IPS-18a (cell line): ENCODE data around the gene CABP7.
"Not testable (repeated sequence)": the region's sequence is repeated elsewhere in the genome, so short reads cannot be mapped to it uniquely, and the experiment has no call there.

Experiments
- H3K27ac ChIP-seq: one replicate; pipeline ENCODE4 v1.5.1; 2013; ENCODE audit warnings: low read length
- H3K27me3 ChIP-seq: one replicate; pipeline ENCODE4 v1.6.1; 2013; ENCODE audit warnings: mild to moderate bottlenecking, low read length; ENCODE audit not compliant: control insufficient read depth, insufficient read depth
- H3K36me3 ChIP-seq: one replicate; pipeline ENCODE4 v1.6.1; 2013; ENCODE audit warnings: low read depth, low read length; ENCODE audit not compliant: control insufficient read depth
- H3K4me1 ChIP-seq: one replicate; pipeline ENCODE4 v1.6.1; 2013; ENCODE audit warnings: low read depth, low read length; ENCODE audit not compliant: control insufficient read depth
- H3K4me3 ChIP-seq: one replicate; pipeline ENCODE4 v1.5.1; 2013; ENCODE audit warnings: low read length
- H3K9ac ChIP-seq: one replicate; pipeline ENCODE4 v1.6.1; 2013; ENCODE audit warnings: mild to moderate bottlenecking, low read length, moderate library complexity
- H3K9me3 ChIP-seq: one replicate; pipeline ENCODE4 v1.6.1; 2013; ENCODE audit warnings: low read depth, low read length; ENCODE audit not compliant: control insufficient read depth

CABP7 gene

DNA sequence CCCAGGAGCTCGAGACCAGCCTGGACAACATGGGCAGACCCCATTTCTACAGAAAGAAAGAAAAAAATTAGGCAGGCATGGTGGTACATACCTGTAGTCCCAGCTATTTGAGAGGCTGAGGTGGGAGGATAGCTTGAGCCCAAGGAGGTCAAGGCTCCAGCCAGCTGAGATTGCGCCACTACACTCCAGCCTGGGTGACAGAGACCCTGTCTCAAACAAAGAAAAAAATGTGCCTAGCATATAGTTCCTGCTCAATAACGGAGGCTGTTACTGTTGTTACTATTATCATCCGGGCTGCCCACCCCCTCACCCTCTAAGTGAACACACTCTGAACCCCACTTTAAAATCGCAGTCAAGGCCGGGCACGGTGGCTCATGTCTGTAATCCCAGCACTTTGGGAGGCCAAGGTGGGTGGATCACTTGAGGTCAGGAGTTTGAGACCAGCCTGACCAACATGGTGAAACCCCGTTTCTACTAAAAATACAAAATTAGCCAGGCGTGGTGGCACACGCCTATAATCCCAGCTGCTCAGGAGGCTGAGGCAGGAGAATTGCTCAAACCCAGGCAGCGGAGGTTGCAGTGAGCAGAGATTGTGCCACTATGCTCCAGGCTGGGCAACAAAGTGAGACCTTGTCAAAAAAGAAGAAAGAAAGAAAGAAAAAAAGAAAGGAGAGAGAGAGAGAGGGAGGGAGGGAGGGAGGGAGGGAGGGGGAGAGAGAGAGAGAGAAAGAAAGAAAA, 35.0 kb downstream of the CABP7 start:
- not testable (repeated sequence) for H3K4me1 ChIP-seq, H3K9ac ChIP-seq, H3K9me3 ChIP-seq, H3K36me3 ChIP-seq, H3K27me3 ChIP-seq, H3K4me3 ChIP-seq, H3K27ac ChIP-seq

DNA sequence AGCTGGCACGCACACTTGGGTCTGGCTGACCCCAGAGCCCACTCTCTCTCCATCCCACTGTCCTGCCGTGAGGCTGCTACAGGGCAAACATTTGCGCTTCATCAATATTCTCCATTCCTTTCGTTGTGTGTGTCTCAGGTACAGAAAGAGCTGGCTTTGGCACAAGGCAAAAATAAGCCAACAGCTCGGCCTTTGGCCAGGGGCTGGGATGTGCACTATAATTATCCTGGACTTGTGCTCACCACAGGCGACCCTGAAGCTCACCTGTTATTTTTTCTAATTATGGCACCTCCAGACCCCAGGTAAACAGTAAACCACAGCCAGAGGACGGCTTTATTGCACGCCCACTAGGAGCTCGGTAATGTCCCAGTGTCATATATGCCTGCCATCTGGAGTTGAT, 36.1 kb downstream of the CABP7 start:
- H3K9me3 ChIP-seq = no peaks in the 10 kb centered on the region
- no peaks in the 10 kb centered on the region for H3K36me3 ChIP-seq
- H3K27me3 ChIP-seq = no peaks in the 10 kb centered on the region
- no peak overlapping the region for H3K4me3 ChIP-seq
- no peaks in the 10 kb centered on the region for H3K4me1 ChIP-seq
- H3K27ac ChIP-seq = no peak overlapping the region
- H3K9ac ChIP-seq = no peak overlapping the region

DNA sequence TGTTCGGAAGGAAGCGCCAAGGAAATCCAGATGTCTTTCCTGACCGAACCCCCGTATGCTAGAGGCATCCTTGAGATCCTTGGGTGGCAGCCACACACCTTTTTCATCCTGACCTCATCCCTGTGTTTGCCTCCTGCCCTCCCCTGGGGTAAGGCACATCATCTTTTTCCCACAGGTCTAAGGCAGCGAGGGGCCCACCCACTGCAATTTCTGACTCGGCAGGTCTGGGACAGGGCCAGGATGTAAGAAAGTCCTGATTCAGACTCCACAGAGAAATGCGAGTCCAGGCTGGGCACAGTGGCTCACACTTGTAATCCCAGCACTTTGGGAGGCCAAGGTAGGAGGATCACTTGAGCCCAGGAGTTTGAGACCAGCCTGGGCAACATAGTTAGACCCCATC, 36.5 kb downstream of the CABP7 start:
- Histone ChIP-seq H3K27me3 (no peaks in the 10 kb centered on the region), H3K9ac (no peak overlapping the region), H3K27ac (no peak overlapping the region), H3K36me3 (no peaks in the 10 kb centered on the region), H3K4me3 (no peak overlapping the region), H3K4me1 (no peaks in the 10 kb centered on the region), H3K9me3 (no peaks in the 10 kb centered on the region)

DNA sequence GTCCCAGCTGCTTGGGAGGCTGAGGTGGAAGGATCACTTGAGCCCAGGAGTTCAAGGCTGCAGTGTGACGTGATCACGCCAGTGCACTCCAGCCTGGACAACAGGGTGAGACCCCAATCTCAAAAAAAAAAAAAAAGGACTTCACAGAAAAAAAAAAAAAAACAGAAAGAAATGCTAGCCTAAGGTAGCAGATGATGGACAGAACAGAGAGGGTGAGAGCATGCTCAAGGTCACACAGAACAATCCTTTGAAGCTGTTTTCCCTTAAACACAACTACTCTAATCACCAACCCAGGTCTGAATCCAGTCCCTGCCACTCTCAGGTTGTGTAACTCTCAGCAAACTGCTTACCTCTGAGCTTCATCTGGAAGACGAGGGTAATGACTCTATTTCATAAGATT, 37.3 kb downstream of the CABP7 start:
- H3K36me3 ChIP-seq = no peaks in the 10 kb centered on the region
- H3K27ac ChIP-seq = no peak overlapping the region
- H3K27me3 ChIP-seq = no peaks in the 10 kb centered on the region
- no peak overlapping the region for H3K4me3 ChIP-seq
- H3K4me1 ChIP-seq = no peaks in the 10 kb centered on the region
- H3K9me3 ChIP-seq = no peaks in the 10 kb centered on the region
- no peak overlapping the region for H3K9ac ChIP-seq

DNA sequence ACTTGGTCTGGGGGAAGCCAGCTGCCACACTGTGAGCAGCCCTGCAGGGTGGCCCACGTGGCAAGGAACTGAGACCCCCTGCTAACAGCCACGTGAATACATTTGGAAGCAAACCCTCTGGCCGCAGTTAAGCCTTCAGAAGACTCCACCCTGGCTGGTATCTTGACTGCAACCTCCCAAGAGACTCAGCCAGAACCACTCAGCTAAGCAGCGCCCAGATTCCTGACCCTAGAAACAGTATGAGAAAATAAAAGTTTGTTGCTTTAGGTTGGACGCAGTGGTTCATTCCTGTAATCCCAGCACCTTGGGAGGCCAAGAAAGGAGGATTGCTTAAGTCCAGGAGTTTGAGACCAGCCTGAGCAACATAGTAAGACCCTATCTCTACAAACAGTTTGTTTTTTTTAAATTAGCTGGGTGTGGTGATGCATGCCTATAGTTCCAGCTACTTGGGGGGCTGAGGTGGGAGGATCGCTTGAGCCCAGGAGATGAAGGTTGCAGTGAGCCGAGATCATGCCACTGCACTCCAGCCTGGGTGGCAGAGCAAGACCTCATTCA, 38.3 kb downstream of the CABP7 start:
- H3K4me1 ChIP-seq = no peaks in the 10 kb centered on the region
- no peaks in the 10 kb centered on the region for H3K36me3 ChIP-seq
- H3K9ac ChIP-seq = no peak overlapping the region
- H3K27me3 ChIP-seq = no peaks in the 10 kb centered on the region
- H3K27ac ChIP-seq = no peak overlapping the region
- no peak overlapping the region for H3K4me3 ChIP-seq
- H3K9me3 ChIP-seq = no peaks in the 10 kb centered on the region

DNA sequence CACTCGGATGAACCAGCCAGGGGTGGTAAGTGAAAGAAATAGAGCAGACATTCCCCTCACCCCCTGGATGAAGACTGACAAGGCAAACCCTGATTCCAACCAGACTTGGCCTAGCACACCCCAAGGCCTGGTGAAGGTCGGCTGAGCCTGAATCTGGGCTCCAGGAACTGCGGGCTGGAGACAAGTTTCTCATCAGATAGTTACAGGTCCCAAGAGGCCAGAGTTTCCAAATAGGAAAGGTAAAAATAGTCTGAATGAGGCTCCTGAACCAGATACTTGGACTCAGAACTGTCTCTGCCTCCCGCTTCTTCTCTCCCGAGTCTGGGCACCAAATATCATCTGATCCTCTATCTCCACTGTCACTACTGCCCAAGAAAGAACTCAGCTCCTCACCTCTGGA, 39.2 kb downstream of the CABP7 start:
- Histone ChIP-seq H3K27ac (no peak overlapping the region), H3K4me1 (no peaks in the 10 kb centered on the region), H3K9ac (no peak overlapping the region), H3K9me3 (no peaks in the 10 kb centered on the region), H3K36me3 (no peaks in the 10 kb centered on the region), H3K27me3 (no peaks in the 10 kb centered on the region), H3K4me3 (no peak overlapping the region)

DNA sequence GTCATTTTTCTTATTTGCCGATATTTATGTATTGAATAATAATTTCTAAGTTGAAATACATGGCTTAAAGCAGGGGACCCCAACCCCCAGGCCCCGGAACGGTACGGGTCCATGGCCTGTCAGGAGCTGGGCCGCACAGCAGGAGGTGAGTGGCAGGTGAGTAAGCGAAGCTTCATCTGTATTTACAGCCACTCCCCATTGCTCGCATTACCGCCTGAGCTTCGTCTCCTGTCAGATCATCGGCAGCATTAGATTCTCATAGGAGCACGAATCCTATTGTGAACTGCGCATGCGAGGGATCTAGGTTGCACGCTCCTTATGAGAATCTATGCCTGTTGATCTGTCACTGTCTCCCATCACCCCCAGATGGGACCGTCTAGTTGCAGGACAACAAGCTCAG, 42.5 kb downstream of the CABP7 start:
- Histone ChIP-seq H3K9ac (no peak overlapping the region), H3K36me3 (no peaks in the 10 kb centered on the region), H3K4me1 (no peaks in the 10 kb centered on the region), H3K4me3 (no peak overlapping the region), H3K27ac (no peak overlapping the region), H3K27me3 (no peaks in the 10 kb centered on the region), H3K9me3 (no peaks in the 10 kb centered on the region)

DNA sequence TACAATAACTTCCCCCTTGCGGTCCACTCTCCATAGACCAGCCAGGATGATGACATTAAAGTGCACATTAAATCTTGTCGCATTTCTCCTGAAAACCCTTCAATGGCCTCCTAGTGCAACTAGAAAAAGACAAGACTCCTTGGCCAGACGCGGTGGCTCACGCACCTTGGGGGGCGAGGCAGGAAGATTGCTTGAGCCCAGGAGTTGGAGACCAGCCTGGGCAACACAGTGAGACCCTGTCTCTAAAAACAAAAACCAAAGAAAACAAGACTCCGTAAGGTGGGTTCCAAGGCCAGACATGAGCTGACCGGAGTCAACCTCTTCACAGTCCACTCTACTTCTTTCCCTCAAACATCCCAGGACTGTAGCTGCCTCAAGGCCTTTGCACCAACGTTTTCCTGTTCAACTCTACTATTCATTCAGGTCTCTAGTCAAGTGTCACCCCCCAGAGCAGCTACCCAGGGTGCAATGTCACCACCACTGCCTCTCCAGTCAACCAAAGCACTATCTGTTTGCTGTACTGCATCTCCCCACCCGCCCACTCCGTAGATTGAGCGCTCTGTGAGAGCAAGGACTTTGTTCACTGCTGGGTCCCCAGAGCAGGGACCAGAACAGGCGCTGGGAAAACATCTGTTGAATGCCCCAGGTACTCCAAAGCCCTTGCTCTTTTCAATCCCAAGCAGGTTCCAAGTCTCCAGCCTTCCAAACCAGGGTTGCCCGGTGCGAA, 46.3 kb downstream of the CABP7 start:
- H3K4me3 ChIP-seq = peak overlapping the region; percentile 86
- peaks cover 24% of the 10 kb centered on the region for H3K36me3 ChIP-seq
- H3K9ac ChIP-seq = peak overlapping the region; percentile 79
- no peaks in the 10 kb centered on the region for H3K9me3 ChIP-seq
- H3K4me1 ChIP-seq = peaks cover 4% of the 10 kb centered on the region
- H3K27ac ChIP-seq = no peak overlapping the region
- no peaks in the 10 kb centered on the region for H3K27me3 ChIP-seq

DNA sequence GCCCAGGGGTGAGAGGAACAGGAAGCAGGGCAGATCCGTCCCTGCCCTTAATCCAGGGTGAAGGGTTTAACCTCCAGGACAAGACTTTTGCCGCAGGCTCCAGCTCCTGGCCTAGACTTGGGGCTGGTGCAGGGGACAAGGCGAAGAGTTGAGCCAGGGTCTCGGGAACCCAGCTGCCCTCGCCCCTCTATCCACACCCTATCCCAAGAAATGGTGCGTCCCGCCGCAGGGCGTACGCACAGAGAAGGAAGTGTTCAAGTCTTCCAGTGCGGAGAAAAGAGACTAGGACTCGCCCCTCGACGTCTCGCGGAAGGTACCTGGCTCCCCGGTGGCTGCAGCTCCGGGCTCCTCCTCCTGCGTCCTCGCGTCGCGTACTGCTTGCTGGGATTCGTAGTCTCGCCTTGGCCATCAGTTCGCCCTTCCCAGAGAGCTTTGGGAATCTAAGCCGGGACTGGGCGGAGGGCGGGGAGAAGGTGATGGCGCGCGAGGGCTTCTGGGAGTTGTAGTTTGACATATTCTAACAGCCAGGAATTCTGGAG, 46.9 kb downstream of the CABP7 start, which contains the start of gene ZMAT5:
TSS of gene ZMAT5 (minus strand) at position 376 of the 539 bp plus-strand sequence. CDS start 18,463 bp downstream, outside the sequence.
- Histone ChIP-seq H3K4me3 (peak within 1 kb of the TSS; percentile 86), H3K4me1 (peaks cover 4% of the 10 kb centered on the region), H3K9ac (peak within 1 kb of the TSS; percentile 79), H3K36me3 (peaks cover 24% of the 10 kb centered on the region), H3K27me3 (no peaks in the 10 kb centered on the region), H3K9me3 (no peaks in the 10 kb centered on the region), H3K27ac (peak within 1 kb of the TSS; percentile 96)

DNA sequence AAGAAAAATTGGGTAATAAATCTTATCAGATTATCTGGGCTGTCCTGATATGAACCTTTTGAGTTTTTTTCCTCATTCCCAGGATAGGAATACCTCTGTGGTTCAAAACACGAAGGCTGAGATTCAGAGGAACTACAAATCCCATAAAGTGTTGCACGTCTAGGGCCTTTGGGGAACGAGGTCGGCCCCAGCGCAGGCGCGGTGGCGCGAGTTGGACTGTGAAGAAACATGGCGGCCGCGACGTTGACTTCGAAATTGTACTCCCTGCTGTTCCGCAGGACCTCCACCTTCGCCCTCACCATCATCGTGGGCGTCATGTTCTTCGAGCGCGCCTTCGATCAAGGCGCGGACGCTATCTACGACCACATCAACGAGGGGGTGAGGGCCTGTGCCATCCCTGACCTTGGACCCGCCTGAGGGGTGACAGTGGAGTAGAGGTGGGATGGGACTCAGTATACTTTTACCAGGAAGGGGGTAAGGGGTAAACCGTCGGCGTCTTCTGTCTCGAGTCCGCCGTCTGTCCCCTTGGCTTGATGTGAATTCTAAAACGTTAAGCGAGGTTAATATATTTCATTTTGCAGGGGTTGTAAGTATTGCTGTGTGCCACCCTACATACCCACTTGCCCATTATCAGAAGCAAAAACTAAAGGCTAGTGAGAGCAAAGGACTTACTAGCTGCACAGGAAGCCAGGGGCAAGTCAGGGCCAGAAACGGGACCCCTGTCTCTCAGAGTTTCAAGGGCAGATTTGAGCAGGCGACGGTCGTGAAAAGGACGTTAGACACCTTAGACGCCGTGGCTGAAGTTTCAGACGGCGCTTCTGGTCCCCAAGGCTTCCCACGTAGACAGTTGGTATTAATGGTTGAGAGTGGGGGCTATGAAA, 47.6 kb downstream of the CABP7 start, which contains the start of gene UQCR10:
TSS of gene UQCR10 (plus strand) at position 199 of the 881 bp plus-strand sequence. CDS start at position 229, 30 bp downstream.
- Histone ChIP-seq H3K36me3 (peaks cover 24% of the 10 kb centered on the region), H3K27ac (peak within 1 kb of the TSS; percentile 96), H3K27me3 (no peaks in the 10 kb centered on the region), H3K9me3 (no peaks in the 10 kb centered on the region), H3K9ac (peak within 1 kb of the TSS; percentile 79), H3K4me3 (peak within 1 kb of the TSS; percentile 86), H3K4me1 (peaks cover 4% of the 10 kb centered on the region)
